Renal cortical epithelial cell (primary cell): Measurements from ENCODE around the gene SPAG9. TPM values are rescaled to one million over a fixed set of nuclear protein-coding genes. Genes with fewer than 3 reads are reported as not detected.

ENCODE experiments used
- DNase-seq: peaks from one replicate; pipeline ENCODE4 v3.0.0-alpha.2; 2011; ENCODE audit warnings: low read depth
- total RNA-seq: library from RNA; depleted of rRNA; stranded (reverse); fragments of >200 nt; gene quantifications from 2 replicates; pipeline ENCODE4 v1.2.3, GENCODE V29; 2014

The SPAG9 gene
- 123 and 134 TPM in 2 replicates for total RNA-seq

- peak; percentile 88 for DNase-seq
Measured at GRCh38 chr17:51120739-51121619, at the start of gene SPAG9. TSS of gene SPAG9 (minus strand) at chr17:51120868. CDS start at chr17:51120656, 212 bp downstream.

GRCh38 chr17:51169340-51169739 lies 48.7 kb upstream of the SPAG9 start:
- DNase-seq: no peak

- no peak for DNase-seq
Measured at GRCh38 chr17:51166987-51167931, 46.6 kb upstream of the SPAG9 start.

GRCh38 chr17:51166198-51166986 lies 45.7 kb upstream of the SPAG9 start, which contains the start of gene NME2:
TSS of gene NME2 (plus strand) at chr17:51166411. CDS start at chr17:51166831, 420 bp downstream.
- peak; percentile 64 for DNase-seq

GRCh38 chr17:51165680-51166197 lies 45.1 kb upstream of the SPAG9 start:
- DNase-seq: peak; percentile 6

- no peak for DNase-seq
Measured at GRCh38 chr17:51164911-51165679, 44.4 kb upstream of the SPAG9 start.

GRCh38 chr17:51161541-51161940 lies 40.9 kb upstream of the SPAG9 start:
- DNase-seq: no peak

- no peak for DNase-seq
Measured at GRCh38 chr17:51159604-51160003, 38.9 kb upstream of the SPAG9 start.

GRCh38 chr17:51155416-51155815 lies 34.7 kb upstream of the SPAG9 start:
- DNase-seq: no peak

- no peak for DNase-seq
Measured at GRCh38 chr17:51154176-51154575, 33.5 kb upstream of the SPAG9 start.

GRCh38 chr17:51153210-51154072 lies 32.8 kb upstream of the SPAG9 start, which contains the start of gene NME1:
TSS of gene NME1 (plus strand) at chr17:51153559. CDS start at chr17:51155655, 2,096 bp downstream.
- DNase-seq: peak; percentile 99

GRCh38 chr17:51152766-51153209 lies 32.1 kb upstream of the SPAG9 start:
- peak; percentile 42 for DNase-seq

- no peak for DNase-seq
Measured at GRCh38 chr17:51150932-51151331, 30.3 kb upstream of the SPAG9 start.

GRCh38 chr17:51149163-51149562 lies 28.5 kb upstream of the SPAG9 start:
- no peak for DNase-seq

- DNase-seq: peak; percentile 20
Measured at GRCh38 chr17:51147650-51148049, 27.0 kb upstream of the SPAG9 start.

GRCh38 chr17:51144266-51145022 lies 23.8 kb upstream of the SPAG9 start:
- DNase-seq: peak; percentile 69

- no peak for DNase-seq
Measured at GRCh38 chr17:51142597-51142996, 21.9 kb upstream of the SPAG9 start.

GRCh38 chr17:51135956-51136355 lies 15.3 kb upstream of the SPAG9 start:
- no peak for DNase-seq

- DNase-seq: no peak
Measured at GRCh38 chr17:51133365-51133764, 12.7 kb upstream of the SPAG9 start.
